Cardiac muscle cell (in vitro differentiated cells and primary cell): ENCODE results near the gene DNAJC3. TPM values are rescaled to one million over a fixed set of nuclear protein-coding genes. Genes with fewer than 3 reads are reported as not detected.
"Not testable (repeated sequence)": the region's sequence is repeated elsewhere in the genome, so short reads cannot be mapped to it uniquely, and the experiment has no call there.

Experiments
- DNase-seq, 2 donors: peaks; one replicate each; pipeline versions ENCODE4 v3.0.0 to v3.0.0-alpha.2; 2010 to 2017; ENCODE audit warnings: low read depth in 1 of 2, low spot score in 1 of 2
- H3K27ac ChIP-seq: fragments of 200-600 bp; sonication (generic); 2 replicates; pipeline ENCODE4 v1.5.1; 2016
- H3K27me3 ChIP-seq: fragments of 200-600 bp; sonication (generic); 2 replicates; pipeline ENCODE4 v1.6.0; 2016; ENCODE audit warnings: control low read depth
- H3K36me3 ChIP-seq: fragments of 200-600 bp; sonication (generic); 2 replicates; pipeline ENCODE4 v1.5.1; 2016; ENCODE audit warnings: control low read depth
- H3K4me1 ChIP-seq: fragments of 200-600 bp; sonication (generic); 2 replicates; pipeline ENCODE4 v1.8.1; 2017; ENCODE audit warnings: low read depth, mild to moderate bottlenecking, mixed run types
- H3K4me3 ChIP-seq: fragments of 200-600 bp; sonication (generic); 2 replicates; pipeline ENCODE4 v1.5.1; 2016; ENCODE audit warnings: mild to moderate bottlenecking
- H3K9me3 ChIP-seq: fragments of 200-600 bp; sonication (generic); 2 replicates; pipeline ENCODE4 v1.5.1; 2017; ENCODE audit warnings: low read depth, mild to moderate bottlenecking, control low read depth
- CTCF ChIP-seq: IDR thresholded peaks from 2 replicates; pipeline ENCODE4 v1.5.1; 2012; ENCODE audit warnings: low read depth, mild to moderate bottlenecking, low read length
- polyA plus RNA-seq: library from polyadenylated mRNA; unstranded; fragments of >200 nt; fragmentation: Nextera tagmentation; extraction: Ambion mirVana; gene quantifications from 2 replicates; pipeline ENCODE4 v1.2.1, GENCODE V29; 2016
- total RNA-seq: library from RNA; depleted of rRNA; stranded (reverse); fragments of >200 nt; gene quantifications from 2 replicates; pipeline ENCODE4 v1.2.3, GENCODE V29; 2016

DNAJC3 gene
- total and polyA plus RNA-seq, 2 experiments from 2014 or later: 13.6 to 15.3 TPM

- no peak for TF ChIP-seq CTCF
- peak in 1 of 2 donors; percentile 53 for DNase-seq
- Histone ChIP-seq H3K4me3 (peak overlapping the region; percentile 50), H3K27me3 (no peaks in the 10 kb centered on the region), H3K4me1 (peaks cover 25% of the 10 kb centered on the region), H3K9me3 (no peaks in the 10 kb centered on the region), H3K36me3 (no peaks in the 10 kb centered on the region), H3K27ac (peak overlapping the region; percentile 94)
These were observed 706 bp upstream of the DNAJC3 start for GRCh38 chr13:95676105-95676761.

DNA sequence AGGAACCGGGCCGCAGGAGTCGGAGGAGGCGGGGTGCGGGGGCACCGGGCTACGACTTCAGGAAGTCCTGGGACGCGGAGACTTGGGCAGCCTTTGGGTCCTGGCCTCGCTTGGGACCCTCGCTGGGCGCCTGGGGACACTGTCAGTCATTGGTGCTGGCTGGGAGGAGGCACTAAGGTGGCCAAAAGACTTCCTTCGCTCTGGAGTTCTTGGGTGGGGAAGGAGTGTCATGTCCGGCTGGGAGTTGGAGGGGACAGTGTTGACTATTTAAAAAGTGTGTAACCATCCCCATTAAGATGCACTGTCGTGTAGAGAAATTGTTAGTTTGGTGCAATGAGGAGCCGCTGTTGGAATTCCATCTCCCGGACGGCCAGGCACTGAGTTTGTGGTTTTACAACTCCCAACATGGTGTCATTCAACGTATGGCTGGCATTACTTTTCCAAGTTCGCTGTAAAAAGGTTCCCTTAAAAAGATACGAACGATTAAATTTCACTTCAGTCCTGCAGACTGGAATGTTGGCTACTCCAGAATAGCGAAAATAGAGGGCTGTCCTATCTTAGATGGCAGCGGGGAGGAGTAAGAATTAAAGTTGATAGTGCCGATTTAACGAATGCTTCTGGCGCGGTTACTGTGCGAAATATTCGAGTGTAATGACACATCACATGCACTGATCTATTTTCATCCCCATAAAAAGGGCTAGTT lies 776 bp downstream of the DNAJC3 start:
- peaks cover 25% of the 10 kb centered on the region for H3K4me1 ChIP-seq
- H3K4me3 ChIP-seq: peak overlapping the region; percentile 83
- DNase-seq: peak; percentile 14 to 45
- no peaks in the 10 kb centered on the region for H3K9me3 ChIP-seq
- no peak for TF ChIP-seq CTCF
- H3K27me3 ChIP-seq: no peaks in the 10 kb centered on the region
- no peaks in the 10 kb centered on the region for H3K36me3 ChIP-seq
- H3K27ac ChIP-seq: peak overlapping the region; percentile 94

GRCh38 chr13:95678967-95679366 lies 2.0 kb downstream of the DNAJC3 start:
- peak overlapping the region; percentile 83 for H3K4me3 ChIP-seq
- no peak for DNase-seq
- TF ChIP-seq CTCF: no peak
- H3K9me3 ChIP-seq: no peaks in the 10 kb centered on the region
- H3K27ac ChIP-seq: peak overlapping the region; percentile 94
- H3K36me3 ChIP-seq: no peaks in the 10 kb centered on the region
- no peaks in the 10 kb centered on the region for H3K27me3 ChIP-seq
- peaks cover 25% of the 10 kb centered on the region for H3K4me1 ChIP-seq

GRCh38 chr13:95679722-95680121 lies 2.8 kb downstream of the DNAJC3 start:
- H3K9me3 ChIP-seq: no peaks in the 10 kb centered on the region
- no peaks in the 10 kb centered on the region for H3K27me3 ChIP-seq
- no peaks in the 10 kb centered on the region for H3K36me3 ChIP-seq
- no peak for DNase-seq
- TF ChIP-seq CTCF: no peak
- no peak overlapping the region for H3K27ac ChIP-seq
- peaks cover 24% of the 10 kb centered on the region for H3K4me1 ChIP-seq
- H3K4me3 ChIP-seq: no peak overlapping the region

DNA sequence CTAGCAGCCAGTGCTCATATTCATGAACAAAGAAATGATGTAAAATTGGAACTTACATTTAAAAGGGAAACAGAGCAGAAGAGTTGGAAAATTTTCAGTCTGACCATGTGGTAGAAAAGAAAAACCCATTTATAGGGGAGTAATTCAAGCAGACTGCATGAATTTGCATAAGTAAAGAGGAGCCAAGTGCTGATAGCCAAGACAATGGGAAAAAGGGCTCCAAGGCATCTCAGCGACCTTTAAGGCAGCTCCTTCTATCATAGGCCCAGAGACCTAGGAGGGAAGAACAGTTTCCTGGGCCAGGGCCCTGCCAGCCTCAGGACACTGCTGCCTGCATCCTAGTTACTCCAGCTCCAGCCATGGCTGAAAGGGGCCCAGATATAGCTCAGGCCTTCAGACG lies 7.5 kb downstream of the DNAJC3 start:
- no peak for DNase-seq
- Histone ChIP-seq H3K9me3 (no peaks in the 10 kb centered on the region), H3K4me1 (peaks cover 2% of the 10 kb centered on the region), H3K27ac (no peak overlapping the region), H3K4me3 (no peak overlapping the region), H3K36me3 (no peaks in the 10 kb centered on the region), H3K27me3 (no peaks in the 10 kb centered on the region)
- TF ChIP-seq CTCF: no peak

- H3K9me3 ChIP-seq, H3K27me3 ChIP-seq, H3K4me1 ChIP-seq, H3K27ac ChIP-seq, DNase-seq, H3K4me3 ChIP-seq, H3K36me3 ChIP-seq: not testable (repeated sequence)
These were observed 8.0 kb downstream of the DNAJC3 start for GRCh38 chr13:95684960-95685359.
